Measurements from ENCODE around the gene HECTD1.
"Not testable (repeated sequence)": the region's sequence is repeated elsewhere in the genome, so short reads cannot be mapped to it uniquely, and the experiment has no call there.

The HECTD1 gene

DNA sequence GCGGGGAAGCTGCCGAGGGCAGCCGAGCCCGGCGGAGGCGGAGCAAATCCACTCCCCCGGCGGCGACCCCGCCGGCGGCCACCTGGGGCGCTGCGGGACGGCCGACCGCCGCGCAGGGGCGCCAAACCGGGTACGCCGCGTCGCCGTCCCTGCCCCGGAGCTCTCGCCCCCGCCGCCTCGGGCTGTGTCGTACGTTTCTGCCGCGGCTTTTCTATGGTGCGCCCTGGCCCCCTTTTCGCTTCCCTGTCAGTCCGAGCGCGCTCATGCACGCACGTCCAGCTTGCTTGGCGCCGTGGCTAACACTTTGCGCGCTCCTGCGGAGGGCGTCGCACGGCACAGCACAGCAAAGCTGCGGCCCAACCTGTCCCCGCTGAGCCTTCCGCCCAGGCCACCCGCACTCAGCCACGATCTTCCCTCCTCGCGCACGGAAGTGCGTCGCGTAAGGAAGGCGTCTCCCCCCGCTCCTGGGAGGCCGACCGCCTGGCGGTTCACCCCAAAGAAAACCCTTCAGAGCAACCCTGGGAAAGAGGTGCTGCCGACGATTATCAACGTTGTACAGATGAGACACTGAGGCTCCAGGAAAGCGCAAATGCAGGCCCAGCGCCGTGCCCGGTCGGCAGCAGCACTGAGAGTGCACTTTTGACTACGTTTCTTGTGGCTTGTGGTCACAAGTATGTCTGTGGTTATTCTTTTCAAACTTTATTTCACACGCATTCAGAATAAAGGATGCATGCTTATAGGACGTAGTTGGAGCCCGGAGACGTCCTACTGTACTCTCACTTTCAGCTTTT is at the start of gene HECTD1:
TSS of gene HECTD1 (minus strand) at position 39 of the 791 bp plus-strand sequence. CDS start 1,857 bp downstream, outside the sequence.
- no peaks in the 10 kb centered on the region for H3K9me3 Mint-ChIP-seq
- H3K27me3 Mint-ChIP-seq = no peaks in the 10 kb centered on the region
- peak within 1 kb of the TSS; percentile 99 for H3K27ac Mint-ChIP-seq
- ATAC-seq (ENCODE audit: low read depth) (peak; percentile 73), DNase-seq (ENCODE audit: low spot score in 2 of 2) (peak; percentile 92 to 95)
- peaks cover 20% of the 10 kb centered on the region for H3K4me1 Mint-ChIP-seq
- H3K4me3 Mint-ChIP-seq = peak within 1 kb of the TSS; percentile 97
- peaks cover 11% of the 10 kb centered on the region for H3K36me3 Mint-ChIP-seq

DNA sequence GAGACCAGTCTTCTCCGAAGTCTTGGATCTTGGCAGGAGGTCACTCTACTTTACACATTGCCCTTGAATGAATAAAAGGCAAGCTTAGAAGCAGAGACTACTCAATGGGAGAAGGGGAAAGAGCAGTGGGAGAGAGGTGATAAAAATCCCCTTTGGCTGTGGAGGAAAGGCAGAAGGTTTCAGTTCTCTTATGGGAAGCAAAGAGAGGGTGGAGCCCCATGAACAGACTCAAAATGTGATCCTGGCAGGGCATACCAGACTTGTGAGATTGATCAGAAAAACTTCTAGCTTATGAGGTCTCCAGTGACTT is 49.6 kb upstream of the HECTD1 start:
- ATAC-seq (ENCODE audit: low read depth) (no peak), DNase-seq (ENCODE audit: low spot score in 2 of 2) (no peak)
- no peaks in the 10 kb centered on the region for H3K36me3 Mint-ChIP-seq
- H3K27ac Mint-ChIP-seq = no peak overlapping the region
- H3K27me3 Mint-ChIP-seq = peaks cover 2% of the 10 kb centered on the region
- peaks cover 2% of the 10 kb centered on the region for H3K4me1 Mint-ChIP-seq
- H3K4me3 Mint-ChIP-seq = no peak overlapping the region
- H3K9me3 Mint-ChIP-seq = no peaks in the 10 kb centered on the region

DNA sequence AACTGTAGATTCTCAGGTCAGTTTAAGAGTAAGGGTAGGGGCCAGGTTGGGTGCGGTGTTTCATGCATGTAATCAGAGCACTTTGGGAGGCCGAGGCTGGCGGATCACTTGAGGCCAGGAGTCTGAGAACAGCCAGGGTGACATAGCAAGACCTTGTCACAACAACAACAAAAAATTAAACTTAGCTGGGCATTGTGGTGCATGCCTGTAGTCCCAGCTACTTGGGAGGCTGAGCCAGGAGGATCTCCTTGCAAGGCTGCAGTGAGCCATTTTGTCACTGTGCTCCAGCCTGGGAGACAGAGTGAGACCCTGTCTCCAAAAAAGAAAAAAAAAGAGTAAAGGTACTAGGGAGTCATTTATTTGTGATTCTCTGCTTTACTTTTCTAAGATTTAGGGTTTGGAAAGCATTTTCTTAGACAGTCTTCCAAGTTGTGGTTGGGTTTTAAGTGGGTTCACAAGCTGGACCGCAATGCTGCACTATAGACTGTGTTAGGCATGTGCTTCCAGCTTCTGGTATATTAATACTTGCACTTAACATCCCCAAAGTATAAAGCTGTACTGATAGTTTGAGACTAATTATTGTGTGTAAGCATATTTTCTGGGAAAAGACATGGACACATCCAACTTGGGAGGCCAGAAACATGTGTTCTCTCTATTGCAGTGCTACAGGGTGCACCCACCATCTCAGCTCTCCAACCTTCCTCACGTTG is 49.1 kb upstream of the HECTD1 start:
- no peaks in the 10 kb centered on the region for H3K9me3 Mint-ChIP-seq

DNA sequence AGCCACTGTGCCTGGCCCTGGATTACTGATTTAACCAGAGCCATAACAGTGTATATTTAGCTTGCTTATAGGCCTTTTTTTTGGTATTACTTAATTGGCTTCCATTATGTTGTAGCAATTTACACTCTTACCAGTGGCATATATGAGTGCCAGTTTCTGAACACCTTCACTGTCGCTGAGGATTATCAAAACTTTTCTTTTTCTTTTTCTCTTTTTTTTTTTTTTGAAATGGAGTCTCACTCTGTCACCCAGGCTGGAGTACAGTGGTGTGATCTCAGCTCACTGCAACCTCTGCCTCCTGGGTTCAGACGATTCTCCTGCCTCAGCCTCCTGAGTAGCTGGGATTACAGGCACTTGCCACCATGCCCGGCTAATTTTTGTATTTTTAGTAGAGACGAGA is 48.3 kb upstream of the HECTD1 start:
- H3K36me3 Mint-ChIP-seq; H3K4me3 Mint-ChIP-seq; ATAC-seq (ENCODE audit: low read depth); H3K27ac Mint-ChIP-seq; H3K9me3 Mint-ChIP-seq; H3K4me1 Mint-ChIP-seq; H3K27me3 Mint-ChIP-seq; DNase-seq (ENCODE audit: low spot score in 2 of 2): not testable (repeated sequence)

More for the DNA sequence above, 49.1 kb upstream of the HECTD1 start:
- H3K4me3 Mint-ChIP-seq = no peak overlapping the region
- ATAC-seq (ENCODE audit: low read depth) = no peak
- H3K4me1 Mint-ChIP-seq = peaks cover 2% of the 10 kb centered on the region
- DNase-seq (ENCODE audit: low spot score in 2 of 2) = no peak
- H3K27ac Mint-ChIP-seq = no peak overlapping the region
- no peaks in the 10 kb centered on the region for H3K36me3 Mint-ChIP-seq
- peaks cover 2% of the 10 kb centered on the region for H3K27me3 Mint-ChIP-seq

DNA sequence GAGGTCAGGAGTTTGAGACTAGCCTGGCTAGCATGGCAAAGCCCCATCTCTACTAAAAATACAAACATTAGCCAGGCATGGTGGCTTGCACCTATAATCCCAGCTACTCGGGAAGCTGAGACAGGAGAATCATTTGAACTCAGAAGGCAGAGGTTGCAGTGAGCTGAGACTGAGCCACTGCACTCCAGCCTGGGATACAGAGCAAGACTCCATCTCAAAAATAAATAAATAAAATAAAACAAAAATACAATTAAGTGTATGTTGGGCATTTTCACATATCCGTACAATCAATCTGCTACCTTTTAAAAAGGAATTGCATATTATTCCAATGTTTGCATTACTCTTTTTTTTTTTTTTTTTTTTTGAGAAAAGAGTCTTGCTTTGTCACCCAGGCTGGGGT is 47.7 kb upstream of the HECTD1 start:
- ATAC-seq (ENCODE audit: low read depth) = no peak
- Mint-ChIP-seq H3K9me3 (no peaks in the 10 kb centered on the region), H3K27ac (no peak overlapping the region), H3K4me3 (no peak overlapping the region), H3K36me3 (no peaks in the 10 kb centered on the region), H3K27me3 (peaks cover 2% of the 10 kb centered on the region), H3K4me1 (peaks cover 2% of the 10 kb centered on the region)
- DNase-seq (ENCODE audit: low spot score in 2 of 2) = no peak

DNA sequence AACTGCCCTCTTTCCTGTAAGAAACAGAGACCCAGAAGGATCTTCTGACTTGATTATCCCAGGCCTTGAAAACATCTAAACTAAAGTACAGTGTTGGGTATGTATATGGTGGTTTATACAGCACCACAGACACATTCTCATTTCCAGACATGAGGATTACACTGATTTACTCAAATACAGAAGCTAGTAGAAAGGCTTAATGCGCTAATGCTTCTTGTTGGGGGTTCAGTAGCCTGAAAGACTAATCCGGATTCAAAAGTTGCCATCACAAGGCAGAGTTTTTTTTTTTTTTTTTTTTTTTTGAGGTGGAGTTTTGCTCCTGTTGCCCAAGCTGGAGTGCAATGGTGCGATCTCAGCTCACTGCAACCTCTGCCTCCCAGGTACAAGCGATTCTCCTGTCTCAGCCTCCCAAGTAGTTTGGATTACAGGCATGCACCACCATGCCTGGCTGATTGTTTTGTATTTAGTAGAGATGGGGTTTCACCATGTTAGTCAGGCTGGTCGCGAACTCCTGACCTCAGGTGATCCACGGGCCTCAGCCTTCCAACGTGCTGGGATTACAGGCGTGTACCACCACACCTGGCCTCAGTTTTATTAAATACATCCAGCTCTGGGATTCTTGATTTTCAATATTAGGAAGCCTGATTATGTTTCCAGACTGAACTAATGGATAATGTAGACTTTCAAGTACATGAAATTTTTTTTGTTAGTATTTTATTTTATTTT is 46.3 kb upstream of the HECTD1 start:
- ATAC-seq (ENCODE audit: low read depth) (no peak), DNase-seq (ENCODE audit: low spot score in 2 of 2) (no peak)
- Mint-ChIP-seq H3K4me1 (peaks cover 2% of the 10 kb centered on the region), H3K27me3 (peaks cover 2% of the 10 kb centered on the region), H3K9me3 (no peaks in the 10 kb centered on the region), H3K36me3 (no peaks in the 10 kb centered on the region), H3K27ac (no peak overlapping the region), H3K4me3 (no peak overlapping the region)

DNA sequence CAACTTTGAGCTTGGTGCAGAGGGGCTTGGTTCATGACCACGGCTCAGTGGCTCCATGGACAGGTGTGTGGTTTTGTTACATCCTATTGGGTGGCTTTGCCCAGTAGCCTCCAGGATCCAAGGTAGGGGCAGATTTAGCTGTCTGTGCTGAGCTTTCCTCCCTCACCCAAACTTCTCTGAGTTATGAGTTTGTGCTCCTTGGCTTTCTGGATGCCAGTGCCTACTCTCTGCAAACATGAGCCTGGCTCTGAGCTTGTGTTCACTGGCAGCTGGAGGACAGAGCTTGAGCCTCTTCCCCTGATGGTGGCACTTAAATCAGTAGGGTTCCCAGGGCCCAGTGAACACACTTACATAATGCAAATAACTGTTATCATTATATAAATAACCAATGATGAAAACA is 45.3 kb upstream of the HECTD1 start:
- no peak for DNase-seq (ENCODE audit: low spot score in 2 of 2)
- no peak for ATAC-seq (ENCODE audit: low read depth)
- Mint-ChIP-seq H3K9me3 (no peaks in the 10 kb centered on the region), H3K36me3 (no peaks in the 10 kb centered on the region), H3K27ac (no peak overlapping the region), H3K4me1 (peaks cover 2% of the 10 kb centered on the region), H3K4me3 (no peak overlapping the region), H3K27me3 (peaks cover 6% of the 10 kb centered on the region)

DNA sequence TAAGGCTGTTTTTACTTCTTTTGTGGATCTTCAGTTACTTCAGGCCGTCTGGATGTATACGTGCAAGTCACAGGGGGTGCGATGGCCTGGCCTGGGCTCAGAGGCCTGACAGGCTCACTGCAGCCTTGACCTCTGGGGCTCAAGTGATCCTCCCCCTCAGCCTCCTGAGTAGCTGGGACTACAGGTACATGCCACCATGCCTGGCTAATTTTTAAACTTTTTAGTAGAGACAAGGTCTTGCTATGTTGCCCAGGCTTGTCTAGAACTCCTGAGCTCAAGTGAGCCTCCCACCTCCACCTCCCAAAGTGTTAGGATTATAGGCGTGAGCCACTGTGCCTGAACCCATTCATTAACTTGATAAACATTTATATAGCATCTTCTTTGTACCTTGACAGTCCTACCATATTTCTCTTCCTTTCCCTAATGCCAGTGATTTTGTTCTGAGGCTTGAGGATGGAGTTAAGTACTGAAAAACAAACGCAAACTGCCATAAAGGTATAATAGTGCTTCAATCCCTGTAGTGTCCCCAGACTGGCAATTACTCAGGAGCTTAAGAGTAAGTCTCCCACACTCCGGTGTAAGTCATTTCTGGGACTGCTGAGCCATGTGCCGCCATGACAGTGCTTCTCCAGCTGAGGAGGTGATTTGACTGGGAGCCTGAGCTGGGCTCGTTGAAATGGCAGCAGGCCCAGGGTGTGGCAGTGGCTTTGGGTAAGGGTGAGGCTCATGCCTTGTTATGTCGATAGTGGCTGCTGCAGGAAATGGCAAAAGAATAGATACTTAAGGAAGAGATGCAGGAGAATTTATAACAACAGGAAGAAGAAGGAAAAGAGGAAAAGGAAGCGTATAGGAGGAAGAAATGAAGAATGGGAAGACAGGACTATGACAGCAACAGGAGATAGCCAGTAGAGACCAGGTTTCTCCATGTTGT is 43.7 kb upstream of the HECTD1 start:
- no peak overlapping the region for H3K4me3 Mint-ChIP-seq
- ATAC-seq (ENCODE audit: low read depth) = no peak
- DNase-seq (ENCODE audit: low spot score in 2 of 2) = no peak
- no peaks in the 10 kb centered on the region for H3K9me3 Mint-ChIP-seq
- no peak overlapping the region for H3K27ac Mint-ChIP-seq
- H3K36me3 Mint-ChIP-seq = no peaks in the 10 kb centered on the region
- H3K27me3 Mint-ChIP-seq = peaks cover 4% of the 10 kb centered on the region
- no peaks in the 10 kb centered on the region for H3K4me1 Mint-ChIP-seq

DNA sequence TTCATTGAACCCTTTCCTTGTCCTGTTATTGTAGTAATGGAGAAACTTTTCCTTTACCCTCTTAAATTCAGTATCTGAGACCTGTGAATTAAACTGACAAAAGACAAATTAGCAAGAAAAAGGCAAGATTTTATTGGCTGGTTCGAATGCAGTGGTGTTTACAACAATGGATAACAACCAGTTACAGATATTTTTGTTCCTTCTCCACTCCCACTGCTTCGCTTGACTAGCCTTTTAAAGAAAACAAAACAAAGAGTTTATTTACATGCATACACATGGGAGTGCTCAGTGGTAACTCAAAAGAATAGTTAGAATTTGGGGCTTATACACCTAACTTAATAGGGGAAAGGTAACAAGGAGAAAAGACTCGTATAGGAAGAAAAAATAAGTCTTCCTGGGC is 37.0 kb upstream of the HECTD1 start:
- Mint-ChIP-seq H3K4me3 (no peak overlapping the region), H3K4me1 (peaks cover 4% of the 10 kb centered on the region), H3K27ac (no peak overlapping the region), H3K27me3 (peaks cover 7% of the 10 kb centered on the region), H3K36me3 (no peaks in the 10 kb centered on the region), H3K9me3 (no peaks in the 10 kb centered on the region)
- DNase-seq (ENCODE audit: low spot score in 2 of 2) (no peak), ATAC-seq (ENCODE audit: low read depth) (no peak)

DNA sequence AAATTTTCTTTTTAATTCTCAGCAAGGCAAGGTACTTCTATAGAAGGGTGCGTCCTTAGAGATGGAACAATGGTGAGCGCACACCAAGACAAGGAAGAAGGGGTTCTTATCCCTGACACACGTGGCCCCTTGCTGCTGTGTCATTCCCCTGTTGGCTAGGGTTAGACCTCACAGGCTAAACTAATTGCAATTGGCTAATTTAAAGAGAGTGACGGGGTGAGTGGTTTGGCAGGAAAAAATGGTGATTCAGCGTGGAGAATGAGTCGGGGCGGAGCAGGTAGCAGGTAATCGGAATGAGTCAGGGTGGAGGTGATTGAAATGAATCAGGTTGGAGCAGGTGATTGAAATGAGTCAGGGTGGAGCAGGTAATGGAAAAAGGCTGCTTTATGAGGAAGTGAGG is 36.3 kb upstream of the HECTD1 start:
- no peaks in the 10 kb centered on the region for H3K36me3 Mint-ChIP-seq
- H3K4me1 Mint-ChIP-seq = peaks cover 6% of the 10 kb centered on the region
- no peaks in the 10 kb centered on the region for H3K9me3 Mint-ChIP-seq
- ATAC-seq (ENCODE audit: low read depth) (no peak), DNase-seq (ENCODE audit: low spot score in 2 of 2) (no peak)
- peak overlapping the region; percentile 17 for H3K27ac Mint-ChIP-seq
- no peak overlapping the region for H3K4me3 Mint-ChIP-seq
- peaks cover 7% of the 10 kb centered on the region for H3K27me3 Mint-ChIP-seq

DNA sequence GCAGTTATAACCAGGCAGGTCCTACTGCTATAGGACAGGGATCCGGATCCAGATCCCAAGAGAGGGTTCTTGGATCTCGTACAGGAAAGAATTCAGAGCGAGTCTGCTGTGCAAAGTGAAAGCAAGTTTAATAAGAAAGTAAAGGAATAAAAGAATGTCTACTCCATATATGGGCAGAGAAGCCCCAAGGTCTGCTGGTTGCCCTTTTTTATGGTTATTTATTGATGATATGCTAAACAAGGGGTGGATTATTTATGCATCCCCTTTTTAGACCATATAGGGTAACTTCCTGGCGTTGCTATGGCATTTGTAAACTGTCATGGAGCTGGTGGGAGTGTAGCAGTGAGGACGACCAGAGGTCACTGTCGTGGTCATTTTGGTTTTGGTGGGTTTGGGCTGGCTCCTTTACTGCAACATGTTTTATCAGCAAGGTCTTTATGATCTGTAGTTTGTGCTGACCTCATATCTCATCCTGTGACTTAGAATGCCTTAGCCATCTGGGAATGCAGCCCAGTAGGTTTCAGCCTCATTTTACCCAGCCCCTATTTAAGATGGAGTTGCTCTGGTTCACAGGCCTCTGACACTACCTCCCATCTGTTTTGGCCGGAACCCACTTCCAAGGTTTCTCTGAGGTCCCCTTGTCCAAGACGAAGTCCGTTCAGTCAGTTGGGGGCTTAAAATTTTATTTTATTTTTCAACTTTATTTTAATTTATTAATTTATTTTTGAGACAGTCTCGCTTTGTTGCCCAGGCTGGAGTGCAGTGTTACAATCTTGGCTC is 34.8 kb upstream of the HECTD1 start:
- H3K27ac Mint-ChIP-seq; H3K4me1 Mint-ChIP-seq; H3K27me3 Mint-ChIP-seq; H3K36me3 Mint-ChIP-seq; ATAC-seq (ENCODE audit: low read depth); H3K9me3 Mint-ChIP-seq; H3K4me3 Mint-ChIP-seq; DNase-seq (ENCODE audit: low spot score in 2 of 2): not testable (repeated sequence)

DNA sequence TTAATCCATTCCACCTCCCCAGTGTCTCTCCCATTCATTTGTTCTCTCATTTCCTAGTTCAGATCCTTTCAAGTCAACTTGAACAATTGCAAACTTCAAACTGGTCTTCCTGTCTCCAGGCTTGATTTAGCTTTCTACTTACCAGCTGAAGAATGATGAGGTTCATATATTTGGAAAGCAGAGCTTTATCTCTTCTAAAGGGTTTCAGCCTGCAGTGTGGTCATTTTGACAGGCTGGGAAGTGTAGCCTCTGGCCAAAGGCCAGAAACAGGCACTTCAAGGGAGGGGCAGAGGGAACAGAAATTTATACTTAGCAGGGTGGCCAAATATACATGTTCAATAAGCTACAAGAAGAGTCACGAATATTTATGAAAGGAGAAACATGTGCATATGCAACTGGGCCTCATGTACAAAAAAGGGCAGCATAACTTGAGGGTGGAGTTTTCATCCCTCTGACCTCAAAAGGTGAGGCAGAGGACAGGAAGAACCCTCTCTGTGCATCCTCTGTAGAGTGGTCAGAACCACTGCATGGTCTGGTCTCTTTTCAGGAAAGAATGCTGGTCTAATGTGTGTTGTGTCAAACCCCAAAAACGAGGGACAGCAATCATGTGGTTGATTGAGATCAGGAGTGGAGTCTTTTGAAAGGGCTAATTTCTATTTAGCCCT is 34.0 kb upstream of the HECTD1 start:
- Mint-ChIP-seq H3K27me3 (peaks cover 3% of the 10 kb centered on the region), H3K27ac (no peak overlapping the region), H3K9me3 (no peaks in the 10 kb centered on the region), H3K4me1 (peaks cover 6% of the 10 kb centered on the region), H3K36me3 (no peaks in the 10 kb centered on the region), H3K4me3 (no peak overlapping the region)
- DNase-seq (ENCODE audit: low spot score in 2 of 2) (no peak), ATAC-seq (ENCODE audit: low read depth) (no peak)

DNA sequence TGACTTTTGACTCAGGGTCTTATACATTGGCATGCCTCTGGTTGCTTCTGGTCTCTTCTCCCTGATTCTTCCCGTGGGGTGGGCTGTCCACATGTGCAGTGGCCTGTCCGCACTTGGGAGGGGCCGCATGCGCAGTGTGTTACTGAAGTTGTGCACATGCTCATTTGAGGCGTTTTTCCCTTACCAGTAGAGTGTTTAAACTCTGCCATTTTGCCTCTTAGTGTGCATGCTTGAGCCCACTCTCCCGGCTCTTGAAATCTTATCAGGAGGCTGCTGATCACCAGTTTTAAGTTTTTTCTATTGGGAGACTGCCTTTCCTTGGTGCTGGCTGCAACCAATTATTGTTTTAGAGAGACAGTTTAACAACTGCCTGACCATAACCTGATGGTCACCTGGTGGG is 32.1 kb upstream of the HECTD1 start:
- Mint-ChIP-seq H3K36me3 (no peaks in the 10 kb centered on the region), H3K27ac (no peak overlapping the region), H3K27me3 (peaks cover 3% of the 10 kb centered on the region), H3K4me1 (peaks cover 6% of the 10 kb centered on the region), H3K4me3 (no peak overlapping the region), H3K9me3 (no peaks in the 10 kb centered on the region)
- ATAC-seq (ENCODE audit: low read depth) = no peak
- DNase-seq (ENCODE audit: low spot score in 2 of 2) = no peak

All from memory B cell (primary cell).